Measurements from ENCODE around the gene PRDM16. TPM values are rescaled to one million over a fixed set of nuclear protein-coding genes. Genes with fewer than 3 reads are reported as not detected.

PRDM16 gene
- total RNA-seq, 1 experiment from 2014 or later: 1.6 TPM

DNA sequence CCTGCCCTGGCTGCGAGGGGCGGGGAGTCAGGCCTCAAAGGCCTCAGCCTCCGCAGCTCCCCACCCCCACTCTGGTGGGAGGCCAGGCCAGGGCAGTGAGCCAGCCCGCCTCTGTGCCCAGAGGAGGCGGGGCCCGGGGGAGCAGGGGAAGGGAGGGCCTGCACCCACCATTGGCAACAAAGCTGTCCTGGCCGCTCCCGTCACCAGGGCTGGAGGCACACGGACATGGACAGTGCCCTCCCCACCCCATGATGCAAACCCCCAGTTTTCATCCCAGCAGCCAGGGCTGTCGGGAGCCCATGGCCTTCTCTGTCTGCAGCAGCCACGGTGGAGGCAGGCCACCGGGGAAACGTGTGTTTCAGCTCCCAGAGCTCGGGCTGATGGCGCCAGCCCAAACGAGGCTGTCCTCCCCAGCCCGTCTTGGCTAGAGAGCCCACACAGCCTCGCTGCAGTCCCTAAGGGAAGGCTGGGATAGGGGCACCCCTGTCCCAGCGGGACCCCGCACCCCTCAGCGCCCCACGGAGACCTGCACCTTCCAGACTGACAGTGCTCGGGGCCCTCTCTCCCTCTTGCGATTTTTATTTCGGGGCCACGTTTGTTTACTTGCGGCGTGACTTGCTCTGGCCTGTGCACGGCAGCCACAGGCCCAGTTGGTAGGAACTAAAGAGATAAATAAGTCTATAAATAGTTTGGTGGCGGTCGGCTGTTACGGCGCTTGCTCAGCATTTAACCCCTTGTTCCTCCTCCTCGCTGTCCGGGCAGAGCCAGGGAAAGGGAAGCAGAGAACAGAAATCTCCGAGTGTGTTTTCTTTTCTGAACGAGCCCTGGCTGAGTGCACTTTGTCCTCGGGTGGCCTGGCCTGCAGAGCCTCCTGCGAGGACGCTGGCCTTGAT is 101.8 kb downstream of the PRDM16 start:
- TF ChIP-seq, protein P1, sequence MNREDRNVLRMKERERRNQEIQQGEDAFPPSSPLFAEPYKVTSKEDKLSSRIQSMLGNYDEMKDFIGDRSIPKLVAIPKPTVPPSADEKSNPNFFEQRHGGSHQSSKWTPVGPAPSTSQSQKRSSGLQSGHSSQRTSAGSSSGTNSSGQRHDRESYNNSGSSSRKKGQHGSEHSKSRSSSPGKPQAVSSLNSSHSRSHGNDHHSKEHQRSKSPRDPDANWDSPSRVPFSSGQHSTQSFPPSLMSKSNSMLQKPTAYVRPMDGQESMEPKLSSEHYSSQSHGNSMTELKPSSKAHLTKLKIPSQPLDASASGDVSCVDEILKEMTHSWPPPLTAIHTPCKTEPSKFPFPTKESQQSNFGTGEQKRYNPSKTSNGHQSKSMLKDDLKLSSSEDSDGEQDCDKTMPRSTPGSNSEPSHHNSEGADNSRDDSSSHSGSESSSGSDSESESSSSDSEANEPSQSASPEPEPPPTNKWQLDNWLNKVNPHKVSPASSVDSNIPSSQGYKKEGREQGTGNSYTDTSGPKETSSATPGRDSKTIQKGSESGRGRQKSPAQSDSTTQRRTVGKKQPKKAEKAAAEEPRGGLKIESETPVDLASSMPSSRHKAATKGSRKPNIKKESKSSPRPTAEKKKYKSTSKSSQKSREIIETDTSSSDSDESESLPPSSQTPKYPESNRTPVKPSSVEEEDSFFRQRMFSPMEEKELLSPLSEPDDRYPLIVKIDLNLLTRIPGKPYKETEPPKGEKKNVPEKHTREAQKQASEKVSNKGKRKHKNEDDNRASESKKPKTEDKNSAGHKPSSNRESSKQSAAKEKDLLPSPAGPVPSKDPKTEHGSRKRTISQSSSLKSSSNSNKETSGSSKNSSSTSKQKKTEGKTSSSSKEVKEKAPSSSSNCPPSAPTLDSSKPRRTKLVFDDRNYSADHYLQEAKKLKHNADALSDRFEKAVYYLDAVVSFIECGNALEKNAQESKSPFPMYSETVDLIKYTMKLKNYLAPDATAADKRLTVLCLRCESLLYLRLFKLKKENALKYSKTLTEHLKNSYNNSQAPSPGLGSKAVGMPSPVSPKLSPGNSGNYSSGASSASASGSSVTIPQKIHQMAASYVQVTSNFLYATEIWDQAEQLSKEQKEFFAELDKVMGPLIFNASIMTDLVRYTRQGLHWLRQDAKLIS (CRISPR knock-in tag; IDR thresholded peaks at IDR 0.05; ENCODE audit: borderline replicate concordance): no peak
- 0 out of 2 replicates have a peak, but pooled peaks have one; percentile 32 for TF ChIP-seq ZNF121 (CRISPR knock-in tag; IDR thresholded peaks at IDR 0.05)
- Mint-ChIP-seq H3K27ac (peak overlapping the region; percentile 70), H3K4me3 (no peak overlapping the region), H3K9me3 (no peaks in the 10 kb centered on the region), H3K4me1 (no peaks in the 10 kb centered on the region), H3K27me3 (ENCODE audit: low read depth) (no peaks in the 10 kb centered on the region; the same call in 1 of the 2 replicates), H3K36me3 (no peaks in the 10 kb centered on the region)
- POLR2A ChIA-PET: interaction anchor here (1.3 kb wide), 1 partner anchor 17 kb away, joined by 4 read pairs; no protein-coding TSS in a partner anchor
- ATAC-seq (peak; percentile 39), DNase-seq (ENCODE audit: low spot score) (no peak)
- CTCF ChIA-PET: interaction anchor here (0.5 to 0.9 kb wide), 2 partner anchors 99 to 343 kb away, joined by 3 read pairs; no protein-coding TSS in a partner anchor

DNA sequence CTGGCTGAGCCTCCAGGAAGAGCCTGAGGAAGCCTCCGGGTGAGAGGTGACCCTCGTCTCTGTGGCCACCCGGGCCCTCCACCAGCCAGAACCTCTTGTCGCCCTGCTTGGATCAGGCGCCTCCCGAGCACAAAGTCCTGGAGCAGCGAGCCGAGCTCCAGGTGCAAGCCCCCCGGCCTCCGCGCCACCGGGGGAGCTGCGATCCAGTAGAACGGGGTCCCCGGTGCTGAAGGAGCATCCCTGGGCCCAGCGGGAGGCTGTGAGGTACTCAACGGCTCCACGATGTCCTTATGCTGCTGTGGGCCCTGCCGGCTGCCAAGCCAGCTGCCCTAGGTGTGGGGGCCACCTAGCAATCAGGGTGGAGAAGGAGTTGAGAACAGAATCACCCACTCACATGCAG is 102.8 kb downstream of the PRDM16 start:
- Mint-ChIP-seq H3K36me3 (no peaks in the 10 kb centered on the region), H3K4me1 (no peaks in the 10 kb centered on the region), H3K27ac (no peak overlapping the region), H3K4me3 (no peak overlapping the region), H3K27me3 (ENCODE audit: low read depth) (no peaks in the 10 kb centered on the region; the same call in 1 of the 2 replicates), H3K9me3 (no peaks in the 10 kb centered on the region)
- POLR2A ChIA-PET: no interaction called here
- no peak for TF ChIP-seq KAT7 (CRISPR knock-in tag; IDR thresholded peaks at IDR 0.05; ENCODE audit: borderline replicate concordance)
- TF ChIP-seq ELF4 (CRISPR knock-in tag; IDR thresholded peaks at IDR 0.05; ENCODE audit: low read depth): no peak
- TF ChIP-seq GABPB1 (CRISPR knock-in tag; IDR thresholded peaks at IDR 0.05): no peak
- TF ChIP-seq ZBTB21 (CRISPR knock-in tag; IDR thresholded peaks at IDR 0.05; ENCODE audit: borderline replicate concordance): no peak
- TF ChIP-seq ESRRA (CRISPR knock-in tag; IDR thresholded peaks at IDR 0.05; ENCODE audit: borderline replicate concordance): no peak
- no peak for ATAC-seq
- CTCF ChIA-PET: interaction anchor here (0.9 to 1.3 kb wide), 2 partner anchors 21 to 100 kb away, joined by 3 read pairs; no protein-coding TSS in a partner anchor
- DNase-seq (ENCODE audit: low spot score): no peak

DNA sequence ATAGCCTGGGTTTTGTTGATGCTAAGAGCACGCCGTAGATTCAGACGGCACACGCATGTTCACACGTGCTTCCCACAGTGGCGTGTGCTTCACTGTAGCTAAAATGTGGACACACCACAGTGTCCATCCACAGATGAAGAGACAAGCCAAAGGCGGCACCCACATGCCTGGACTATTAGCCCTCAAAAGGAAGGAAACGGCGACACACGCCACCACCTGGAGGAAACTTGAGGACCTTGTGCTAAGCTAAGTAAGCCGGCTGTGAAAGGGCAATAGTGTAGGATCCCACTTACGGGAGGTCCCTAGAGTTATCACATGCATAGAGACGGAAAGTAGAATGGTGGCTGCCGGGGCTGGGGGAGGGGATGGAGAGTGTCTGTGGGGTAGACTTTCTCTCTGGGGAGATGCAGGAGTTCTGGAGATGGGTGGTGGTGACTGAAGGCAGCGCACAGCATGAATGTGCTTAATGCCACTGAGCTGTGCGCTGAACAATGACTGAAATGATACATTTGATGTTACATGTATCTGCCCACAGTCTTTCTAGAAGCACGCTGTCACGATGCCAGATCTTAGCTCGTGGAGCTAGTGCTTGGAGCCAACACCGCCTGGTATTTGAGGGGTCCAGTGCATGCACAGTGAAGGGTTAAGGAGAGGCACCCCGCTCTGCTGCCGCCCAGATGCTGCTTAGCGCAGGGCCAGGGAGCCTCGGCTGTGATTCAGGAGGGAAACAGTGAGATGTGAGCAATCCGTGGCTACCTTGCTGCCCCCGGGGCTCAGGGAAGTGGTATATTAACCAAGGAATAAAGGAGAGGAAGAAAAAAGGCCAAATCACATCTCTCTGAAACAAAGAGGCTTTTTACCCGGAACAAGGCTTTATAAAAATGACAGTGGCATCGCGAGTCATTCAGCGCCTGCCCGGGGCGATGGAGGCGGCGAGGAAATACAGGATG is 103.7 kb downstream of the PRDM16 start:
- H3K4me3 Mint-ChIP-seq: no peak overlapping the region
- POLR2A ChIA-PET: no interaction called here
- H3K27ac Mint-ChIP-seq: peak overlapping the region; percentile 72; the same call in 1 of the 2 replicates
- no peaks in the 10 kb centered on the region; the same call in 1 of the 2 replicates for H3K27me3 Mint-ChIP-seq (ENCODE audit: low read depth)
- H3K9me3 Mint-ChIP-seq: no peaks in the 10 kb centered on the region
- no peak for TF ChIP-seq NFE2L1 (CRISPR knock-in tag; IDR thresholded peaks at IDR 0.05)
- TF ChIP-seq ZNF232 (CRISPR knock-in tag; IDR thresholded peaks at IDR 0.05): no peak
- TF ChIP-seq, protein P2, sequence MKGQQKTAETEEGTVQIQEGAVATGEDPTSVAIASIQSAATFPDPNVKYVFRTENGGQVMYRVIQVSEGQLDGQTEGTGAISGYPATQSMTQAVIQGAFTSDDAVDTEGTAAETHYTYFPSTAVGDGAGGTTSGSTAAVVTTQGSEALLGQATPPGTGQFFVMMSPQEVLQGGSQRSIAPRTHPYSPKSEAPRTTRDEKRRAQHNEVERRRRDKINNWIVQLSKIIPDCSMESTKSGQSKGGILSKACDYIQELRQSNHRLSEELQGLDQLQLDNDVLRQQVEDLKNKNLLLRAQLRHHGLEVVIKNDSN (CRISPR knock-in tag; IDR thresholded peaks at IDR 0.05): no peak
- no peak for TF ChIP-seq ATF1 (CRISPR knock-in tag; IDR thresholded peaks at IDR 0.05)
- TF ChIP-seq ZNF138 (CRISPR knock-in tag; conservative IDR thresholded peaks at IDR 0.05): no peak
- TF ChIP-seq KAT7 (CRISPR knock-in tag; IDR thresholded peaks at IDR 0.05; ENCODE audit: borderline replicate concordance): no peak
- no peak for TF ChIP-seq ZNF416 (CRISPR knock-in tag; IDR thresholded peaks at IDR 0.05)
- no peak for TF ChIP-seq ZNF121 (CRISPR knock-in tag; IDR thresholded peaks at IDR 0.05)
- TF ChIP-seq JAZF1 (CRISPR knock-in tag; IDR thresholded peaks at IDR 0.05): no peak
- TF ChIP-seq MYBL2 (CRISPR knock-in tag; IDR thresholded peaks at IDR 0.05): no peak
- TF ChIP-seq ELF4 (CRISPR knock-in tag; IDR thresholded peaks at IDR 0.05; ENCODE audit: low read depth): no peak
- no peak for TF ChIP-seq HMGA2 (CRISPR knock-in tag; IDR thresholded peaks at IDR 0.05)
- no peak for TF ChIP-seq ZNF671 (CRISPR knock-in tag; IDR thresholded peaks at IDR 0.05)
- TF ChIP-seq, protein P3, sequence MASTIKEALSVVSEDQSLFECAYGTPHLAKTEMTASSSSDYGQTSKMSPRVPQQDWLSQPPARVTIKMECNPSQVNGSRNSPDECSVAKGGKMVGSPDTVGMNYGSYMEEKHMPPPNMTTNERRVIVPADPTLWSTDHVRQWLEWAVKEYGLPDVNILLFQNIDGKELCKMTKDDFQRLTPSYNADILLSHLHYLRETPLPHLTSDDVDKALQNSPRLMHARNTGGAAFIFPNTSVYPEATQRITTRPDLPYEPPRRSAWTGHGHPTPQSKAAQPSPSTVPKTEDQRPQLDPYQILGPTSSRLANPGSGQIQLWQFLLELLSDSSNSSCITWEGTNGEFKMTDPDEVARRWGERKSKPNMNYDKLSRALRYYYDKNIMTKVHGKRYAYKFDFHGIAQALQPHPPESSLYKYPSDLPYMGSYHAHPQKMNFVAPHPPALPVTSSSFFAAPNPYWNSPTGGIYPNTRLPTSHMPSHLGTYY (CRISPR knock-in tag; IDR thresholded peaks at IDR 0.05): no peak
- TF ChIP-seq, protein P4, sequence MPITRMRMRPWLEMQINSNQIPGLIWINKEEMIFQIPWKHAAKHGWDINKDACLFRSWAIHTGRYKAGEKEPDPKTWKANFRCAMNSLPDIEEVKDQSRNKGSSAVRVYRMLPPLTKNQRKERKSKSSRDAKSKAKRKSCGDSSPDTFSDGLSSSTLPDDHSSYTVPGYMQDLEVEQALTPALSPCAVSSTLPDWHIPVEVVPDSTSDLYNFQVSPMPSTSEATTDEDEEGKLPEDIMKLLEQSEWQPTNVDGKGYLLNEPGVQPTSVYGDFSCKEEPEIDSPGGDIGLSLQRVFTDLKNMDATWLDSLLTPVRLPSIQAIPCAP (CRISPR knock-in tag; IDR thresholded peaks at IDR 0.05): no peak
- CTCF ChIA-PET: interaction anchor here (0.6 to 1.3 kb wide), 2 partner anchors 22 to 54 kb away, joined by 3 read pairs; no protein-coding TSS in a partner anchor
- no peaks in the 10 kb centered on the region for H3K36me3 Mint-ChIP-seq
- no peak for ATAC-seq
- DNase-seq (ENCODE audit: low spot score): no peak
- H3K4me1 Mint-ChIP-seq: no peaks in the 10 kb centered on the region
